Omental fat pad (tissue), 4 donors: ENCODE data around the gene EIF2B1. TPM values are rescaled to one million over a fixed set of nuclear protein-coding genes. Genes with fewer than 3 reads are reported as not detected.

Source experiments
- ATAC-seq: fragments of 150-250 bp; one replicate; pipeline ENCODE4 v1.9.1; 2016; ENCODE audit warnings: mild to moderate bottlenecking, moderate library complexity; ENCODE audit not compliant: low FRiP score
- DNase-seq: peaks from one replicate; pipeline ENCODE4 v3.0.0-alpha.2; 2019; ENCODE audit warnings: low spot score
- CTCF ChIP-seq, 3 donors: fragments of 450-650 bp; IDR thresholded peaks; one replicate each; pipeline ENCODE4 v1.5.1; 2016 to 2017; ENCODE audit warnings: antibody characterized with exemption in 3 of 3, mild to moderate bottlenecking in 3 of 3, moderate library complexity in 2 of 3
- total RNA-seq, 4 donors: library from RNA; depleted of rRNA; stranded (reverse); fragments of >200 nt; gene quantifications; one replicate each; pipeline ENCODE4 v1.1.0, GENCODE V29; 2016

EIF2B1 gene
- total RNA-seq, 4 donors from 2014 or later, result 108 to 164 (median 119) TPM

DNA sequence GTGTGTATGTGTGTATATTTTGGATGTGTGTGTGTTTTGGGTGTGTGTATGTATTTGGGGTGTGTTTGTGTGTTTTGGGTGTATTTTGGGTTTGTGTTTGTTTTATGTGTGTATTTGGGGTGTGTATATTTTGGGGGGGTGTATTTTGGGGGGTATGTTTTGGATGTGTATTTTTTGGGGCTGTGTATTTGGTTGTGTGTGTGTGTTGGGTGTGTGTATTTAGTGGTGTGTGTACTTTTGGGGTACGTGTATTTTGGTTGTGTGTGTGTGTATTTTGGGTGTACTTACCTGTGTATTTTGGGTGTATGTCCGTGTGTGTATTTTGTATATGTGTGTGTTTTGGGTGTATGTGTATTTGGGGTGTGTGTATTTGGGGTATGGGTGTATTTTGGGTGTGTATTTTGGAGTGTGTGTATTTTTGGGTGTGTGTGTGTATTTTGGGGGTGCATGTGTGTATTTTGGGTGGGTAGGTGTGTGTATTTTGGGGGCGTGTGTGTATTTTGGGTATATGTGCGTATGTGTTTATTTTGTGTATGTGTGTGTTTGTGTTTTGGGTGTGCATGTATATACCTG is 20.7 kb upstream of the EIF2B1 start:
- ATAC-seq (no peak), DNase-seq (no peak)
- TF ChIP-seq CTCF (IDR thresholded peaks at IDR 0.05), result no peak

GRCh38 chr12:123648401-123648800 is 14.9 kb upstream of the EIF2B1 start:
- ATAC-seq, result no peak
- no peak for DNase-seq
- no peak for TF ChIP-seq CTCF (IDR thresholded peaks at IDR 0.05)

DNA sequence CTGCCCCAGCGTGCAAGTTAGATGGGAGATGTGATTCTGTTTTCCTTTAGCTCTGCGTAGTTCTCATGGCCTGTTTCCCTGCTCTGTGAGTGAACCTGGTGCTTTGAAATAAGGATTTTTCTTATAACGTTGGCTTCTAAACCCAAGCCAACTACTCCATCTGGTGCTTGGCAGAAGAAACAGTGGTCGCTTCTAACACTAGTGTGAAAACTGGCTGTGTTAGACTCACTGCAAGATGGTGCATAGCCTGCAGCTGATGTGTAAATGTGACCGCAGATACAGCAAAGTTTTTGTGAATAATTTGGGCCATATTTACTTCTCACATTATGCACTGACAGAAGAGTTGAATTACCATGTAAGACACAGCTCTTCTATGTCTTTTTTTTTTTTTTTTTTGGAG is 12.4 kb upstream of the EIF2B1 start:
- ATAC-seq, result no peak
- no peak for DNase-seq
- no peak for TF ChIP-seq CTCF (IDR thresholded peaks at IDR 0.05)

DNA sequence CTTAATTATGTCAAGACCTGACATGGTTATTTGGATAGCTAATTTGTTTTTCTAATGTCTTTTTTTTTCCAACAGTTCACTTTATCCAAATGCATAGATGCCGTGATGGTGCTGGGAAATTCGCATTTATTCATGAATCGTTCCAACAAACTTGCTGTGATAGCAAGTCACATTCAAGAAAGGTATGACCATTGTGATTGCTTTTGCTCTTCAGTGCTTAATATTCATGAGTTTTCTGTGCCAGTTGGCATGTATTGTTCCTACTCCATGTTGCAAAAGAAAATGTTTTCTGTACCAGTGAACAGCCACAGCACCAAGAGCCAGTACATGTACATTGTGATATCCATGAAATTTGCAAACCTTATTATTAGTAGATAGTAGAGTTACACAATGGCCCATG is 11.9 kb upstream of the EIF2B1 start:
- DNase-seq (no peak), ATAC-seq (no peak)
- TF ChIP-seq CTCF (IDR thresholded peaks at IDR 0.05), result no peak

GRCh38 chr12:123643911-123644310 is 10.4 kb upstream of the EIF2B1 start:
- no peak for ATAC-seq
- no peak for TF ChIP-seq CTCF (IDR thresholded peaks at IDR 0.05)

DNA sequence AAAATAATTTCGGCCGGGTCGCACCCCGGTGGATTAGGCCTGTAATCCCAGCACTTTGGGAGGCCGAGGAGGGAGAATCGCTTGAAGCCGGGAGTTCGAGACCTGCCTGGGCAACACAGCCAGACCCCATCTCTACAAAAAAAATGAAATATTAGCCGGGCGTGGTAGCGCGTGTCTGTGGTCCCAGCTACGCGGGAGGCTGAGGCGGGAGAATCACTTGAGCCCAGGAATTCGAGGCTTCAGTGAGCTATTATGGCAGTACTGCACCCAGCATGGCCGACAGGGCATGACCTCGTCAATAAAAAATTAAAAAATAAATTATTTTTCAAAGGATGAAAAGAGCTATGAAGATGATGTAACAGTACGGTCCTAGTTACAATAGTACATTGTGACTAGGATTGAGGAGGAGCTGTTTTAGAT is 666 bp upstream of the EIF2B1 start:
- DNase-seq (no peak), ATAC-seq (no peak)
- TF ChIP-seq CTCF (IDR thresholded peaks at IDR 0.05), result no peak

More at GRCh38 chr12:123643911-123644310, 10.4 kb upstream of the EIF2B1 start:
- no peak for DNase-seq
